ENCODE results near the gene SLC25A23. TPM values are rescaled to one million over a fixed set of nuclear protein-coding genes. Genes with fewer than 3 reads are reported as not detected.

Gene SLC25A23
- total RNA-seq, 2 donors from 2014 or later, result 58.8 to 69.2 TPM

DNA sequence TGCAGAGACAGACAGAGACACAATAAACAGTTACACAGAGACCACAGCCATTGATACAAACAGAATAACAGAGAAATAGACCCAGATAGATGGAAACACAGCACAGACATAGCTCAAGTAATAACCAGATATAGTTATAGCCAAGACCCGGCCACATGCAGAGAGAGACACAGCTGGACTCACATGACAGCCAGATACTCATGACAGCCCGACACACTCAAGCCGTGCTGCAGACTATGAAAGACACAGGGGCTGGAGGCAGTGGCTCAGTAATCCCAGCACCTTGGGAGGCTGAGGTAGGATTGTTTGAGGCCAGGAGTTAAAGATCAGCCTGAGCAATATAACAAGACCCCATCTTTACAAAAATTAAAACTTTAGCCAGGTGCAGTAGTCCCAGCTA lies 23.6 kb upstream of the SLC25A23 start:
- ATAC-seq (no peak), DNase-seq (no peak)
- intact Hi-C loops (cut with DNase I), result no loop called here

DNA sequence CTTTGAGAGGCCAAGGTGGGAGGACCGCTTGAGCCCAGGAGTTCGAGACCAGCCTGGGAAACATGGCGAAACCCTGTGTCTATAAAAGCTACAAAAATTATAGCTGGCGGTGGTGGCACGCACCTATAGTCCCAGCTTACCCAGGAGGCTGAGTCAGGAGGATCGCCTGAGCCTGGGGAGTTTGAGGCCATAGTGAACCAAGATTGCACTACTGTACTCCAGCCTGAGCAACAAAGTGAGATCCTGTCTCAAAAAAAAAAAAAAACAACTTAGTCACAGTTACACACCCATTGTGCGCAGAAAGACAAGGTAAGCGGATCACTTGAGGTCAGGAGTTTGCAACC lies 22.7 kb upstream of the SLC25A23 start:
- intact Hi-C loops (cut with DNase I), result no loop called here
- ATAC-seq, result no peak
- DNase-seq, result no peak

DNA sequence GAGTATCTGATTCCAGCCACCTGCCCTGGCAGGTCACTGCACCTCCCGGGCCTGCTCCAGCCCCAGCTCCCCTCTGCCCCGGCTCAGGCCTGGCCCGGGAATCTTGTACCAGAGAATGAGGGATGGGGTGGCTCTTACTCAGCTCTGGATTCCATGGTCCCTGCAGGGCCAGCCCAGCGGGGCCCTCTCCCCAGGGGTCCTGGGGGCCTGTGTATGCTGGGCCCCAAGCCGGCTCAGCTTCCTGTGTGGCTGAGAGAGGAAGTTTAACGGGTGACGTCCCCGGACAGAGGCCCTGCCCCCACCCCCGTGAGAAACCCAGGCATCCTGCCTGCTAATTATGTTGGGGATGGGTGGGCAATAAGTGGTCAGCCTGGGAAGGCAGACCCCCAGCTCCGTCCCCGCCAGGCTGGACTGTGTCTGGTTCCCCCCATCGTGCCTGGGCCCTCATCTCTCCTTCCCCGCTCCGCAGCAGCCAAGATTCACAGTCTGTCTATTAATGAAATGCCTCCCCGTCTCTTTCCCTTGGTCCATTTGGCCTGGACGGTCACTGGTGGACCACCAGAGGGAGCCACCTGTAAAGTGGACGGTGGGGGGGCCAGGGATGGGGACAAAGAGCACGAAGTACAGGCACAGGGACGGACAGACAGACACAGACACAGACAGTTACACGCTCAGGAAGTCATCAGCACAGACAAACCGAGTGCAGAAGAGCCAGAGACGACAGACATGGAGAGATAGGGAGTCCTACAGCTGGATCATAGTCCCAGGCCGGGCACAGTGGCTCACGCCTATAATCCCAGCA lies 22.1 kb upstream of the SLC25A23 start, which contains the start of gene DENND1C:
DENND1C (minus strand) TSS at position 247 of the 802 bp plus-strand sequence; CDS start at position 155, 92 bp downstream.
- DNase-seq (no peak), ATAC-seq (peak; percentile 64 to 70)
- intact Hi-C loops (cut with DNase I), result no loop called here

DNA sequence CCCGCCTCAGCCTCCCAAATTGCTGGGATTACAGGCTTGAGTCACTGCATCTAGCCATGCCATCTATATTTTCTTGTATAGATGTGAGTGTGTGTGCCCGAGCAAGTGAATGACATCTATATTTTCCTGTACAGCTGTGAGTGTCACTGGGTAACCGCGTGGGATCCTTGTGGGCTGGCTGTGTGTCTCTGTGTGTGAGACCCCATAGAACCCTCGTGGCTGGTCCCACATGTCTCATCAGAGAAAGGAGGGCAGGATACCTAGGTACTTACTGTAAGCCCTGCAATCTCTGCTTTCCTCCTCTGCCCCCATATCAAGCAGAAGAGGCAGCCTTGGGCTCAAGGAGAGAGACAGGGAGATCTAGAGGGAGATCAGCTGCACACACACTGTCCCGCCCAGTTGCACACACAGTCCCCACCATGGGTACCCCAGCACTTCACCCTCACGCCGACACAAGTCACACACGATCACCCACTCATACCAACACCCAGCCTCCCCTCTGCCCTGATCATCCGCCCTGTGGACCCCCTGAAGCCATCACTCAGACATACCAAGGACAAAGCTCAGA lies 21.3 kb upstream of the SLC25A23 start:
- ATAC-seq (no peak), DNase-seq (no peak)
- intact Hi-C loops (cut with DNase I), result no loop called here

DNA sequence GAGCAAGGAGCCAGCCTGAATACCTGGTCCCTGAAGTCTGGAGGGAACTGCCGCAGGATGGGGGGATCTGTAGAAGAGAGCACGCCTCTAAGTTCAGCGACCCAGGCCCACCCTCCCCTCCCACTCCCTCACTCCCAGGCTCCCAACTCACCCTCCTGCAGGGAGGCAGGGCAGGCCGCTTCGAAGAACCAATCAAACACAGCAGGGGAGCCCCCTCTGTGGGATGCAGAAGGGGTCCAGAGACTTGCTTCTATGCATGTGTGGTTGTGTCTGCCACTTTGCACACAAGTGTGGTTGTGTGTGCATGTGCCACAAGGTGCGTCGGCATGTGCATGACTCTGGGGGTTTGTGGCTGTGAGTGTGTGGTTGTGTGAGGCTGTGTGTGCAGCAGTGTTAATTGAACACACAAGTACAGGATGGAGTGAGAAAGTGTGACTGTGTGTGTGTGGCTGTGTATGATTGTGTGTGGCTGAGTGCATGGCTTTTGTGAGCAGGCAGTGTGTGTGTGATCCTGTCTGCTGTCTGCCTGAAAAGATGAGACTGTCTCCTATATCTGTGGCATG lies 20.3 kb upstream of the SLC25A23 start:
- intact Hi-C loops (cut with DNase I), result no loop called here
- DNase-seq (no peak), ATAC-seq (no peak)

DNA sequence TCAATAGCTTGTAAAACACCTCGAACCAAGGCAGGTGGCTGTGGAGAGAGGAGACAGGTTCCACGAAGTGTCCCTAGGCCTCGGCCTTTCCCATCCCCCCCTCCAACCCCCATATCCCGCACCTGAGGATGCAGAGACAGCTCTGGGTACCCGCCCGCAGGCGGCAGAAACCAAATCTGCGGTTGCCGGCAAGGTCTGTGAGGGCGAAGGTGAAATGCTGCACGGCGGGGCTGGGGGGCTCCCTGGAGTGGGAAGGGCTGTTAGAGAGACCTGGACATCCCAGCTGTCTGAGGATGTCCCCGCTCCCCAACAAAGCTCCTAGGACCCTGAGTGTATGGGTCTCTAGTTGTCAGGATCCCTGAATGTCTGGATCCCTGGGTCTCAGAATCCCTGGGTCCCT lies 19.2 kb upstream of the SLC25A23 start:
- intact Hi-C loops (cut with DNase I), result no loop called here
- no peak for ATAC-seq

DNA sequence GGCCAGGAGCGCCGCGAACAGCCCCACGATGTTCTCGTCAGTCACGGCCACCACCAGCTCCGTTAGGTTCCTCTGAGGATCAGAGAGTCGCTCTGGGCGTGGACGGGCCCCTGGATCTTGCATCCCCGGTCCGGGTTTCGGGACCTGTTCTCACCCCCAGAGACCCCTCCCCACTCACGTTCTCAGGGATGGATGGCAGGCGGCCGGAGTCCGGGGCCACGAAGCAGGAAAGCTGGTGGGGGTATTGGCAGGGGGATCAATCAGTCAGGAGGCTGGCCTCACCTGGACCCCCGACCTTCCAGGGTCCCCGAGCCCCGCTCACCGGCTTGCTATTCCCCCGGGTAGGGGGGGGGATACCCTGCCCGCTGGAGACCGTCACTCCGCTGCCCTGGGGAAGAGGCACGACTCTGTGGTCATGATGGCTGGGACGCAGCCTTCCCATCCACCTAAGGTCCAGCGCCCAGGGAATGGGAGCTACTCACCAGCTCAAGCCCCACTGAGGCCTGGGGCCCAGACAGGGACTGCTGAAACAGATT lies 17.4 kb upstream of the SLC25A23 start:
- no peak for DNase-seq
- intact Hi-C loops (cut with DNase I), result no loop called here
- no peak for ATAC-seq

More for the DNA sequence above, 19.2 kb upstream of the SLC25A23 start:
- DNase-seq, result no peak

DNA sequence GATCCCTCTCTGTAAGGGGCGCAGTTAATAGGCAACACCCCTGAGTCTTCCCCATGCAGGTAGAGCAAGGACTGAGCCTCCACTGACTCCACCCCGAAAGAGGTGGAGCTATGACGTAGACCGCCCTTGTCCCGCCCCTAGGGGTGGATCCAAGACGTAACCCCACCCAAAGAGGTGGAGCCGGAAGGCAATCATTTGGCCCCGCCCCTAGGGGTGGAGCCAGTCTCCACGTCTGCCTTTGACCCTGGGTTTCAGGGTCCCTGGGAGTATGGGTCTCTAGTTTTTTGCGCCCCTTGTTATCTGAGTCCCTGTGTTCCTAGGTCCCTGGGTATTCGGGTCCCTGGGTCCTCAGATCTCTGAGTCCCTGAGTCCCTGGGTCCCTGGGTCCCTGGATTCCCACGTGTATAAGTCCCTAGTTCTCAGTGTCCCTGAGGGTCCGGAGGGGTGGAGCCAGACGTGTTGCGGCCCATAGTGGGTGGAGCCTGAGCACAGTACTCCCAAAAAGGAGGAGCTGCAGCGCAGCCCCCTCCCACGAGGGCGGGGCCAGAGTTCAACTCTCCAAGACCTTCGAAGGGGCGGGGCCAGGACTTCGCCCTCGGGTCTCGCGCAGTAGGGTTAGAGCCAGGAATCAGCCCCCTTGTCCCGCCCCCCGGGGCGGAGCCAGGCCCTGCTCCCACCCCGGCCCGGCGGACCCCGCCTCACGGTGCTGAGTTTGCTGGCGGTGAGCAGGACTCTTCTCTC lies 16.7 kb upstream of the SLC25A23 start:
- peak; percentile 67 for DNase-seq
- intact Hi-C loops (cut with DNase I), result no loop called here
- ATAC-seq, result peak; percentile 42 to 76

DNA sequence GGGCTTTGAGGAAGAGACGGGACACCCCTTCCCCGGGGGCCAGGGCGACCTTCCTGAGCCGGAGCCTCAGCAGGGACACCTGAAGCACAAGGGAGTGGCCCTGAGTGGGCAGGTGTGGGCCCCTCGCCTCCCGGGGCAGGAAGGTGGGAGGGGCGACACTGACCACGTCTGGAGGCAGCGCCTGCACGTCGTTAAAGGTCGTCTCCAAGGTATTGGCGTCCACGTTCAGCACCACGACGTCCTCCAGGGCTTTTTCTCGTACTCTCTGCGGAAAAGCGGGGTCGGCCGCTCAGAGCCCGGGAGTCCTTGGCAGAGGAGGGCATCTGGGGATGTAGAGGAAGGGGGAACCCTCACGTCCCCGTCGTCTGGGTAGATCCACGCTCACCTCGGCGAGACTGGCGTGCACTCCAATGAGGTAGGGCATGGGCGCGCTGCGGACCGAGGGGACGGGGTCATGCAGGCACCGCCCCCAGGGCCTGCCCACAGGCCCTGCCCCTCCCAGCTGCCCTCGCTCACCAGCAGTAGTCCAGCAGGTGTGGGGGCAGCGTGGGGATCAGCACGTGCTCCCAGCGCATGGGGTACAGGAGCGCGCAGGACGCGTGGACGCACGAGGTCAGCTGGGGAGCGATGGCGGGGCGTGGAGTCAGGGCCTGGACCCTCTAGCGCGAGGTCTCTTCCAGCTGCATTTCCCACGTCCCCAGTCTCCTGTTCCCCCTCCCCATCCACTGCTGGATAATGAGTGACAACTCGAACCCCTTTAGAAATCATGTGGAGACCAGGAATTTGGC lies 15.9 kb upstream of the SLC25A23 start:
- no peak for ATAC-seq
- DNase-seq, result no peak
- intact Hi-C loops (cut with DNase I), result no loop called here

DNA sequence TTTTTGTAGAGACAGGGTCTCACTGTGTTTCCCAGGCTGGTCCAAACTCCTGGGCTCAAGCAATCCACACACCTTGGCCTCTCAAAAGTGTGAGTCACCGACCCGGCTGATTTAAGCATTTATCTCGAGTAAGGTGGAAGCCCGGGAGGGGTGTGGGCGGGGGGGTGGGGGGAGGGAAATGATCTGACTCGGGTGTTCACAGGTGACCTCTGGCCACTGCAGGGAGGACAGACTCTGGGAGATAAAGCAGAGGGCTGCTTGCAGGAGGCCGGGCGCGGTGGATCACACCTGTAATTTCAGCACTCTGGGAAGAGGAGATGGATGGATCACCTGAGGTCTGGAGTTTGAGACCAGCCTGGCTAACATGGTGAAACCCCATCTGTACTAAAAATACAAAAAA lies 14.1 kb upstream of the SLC25A23 start:
- DNase-seq (no peak), ATAC-seq (no peak)
- intact Hi-C loops (cut with DNase I), result no loop called here

DNA sequence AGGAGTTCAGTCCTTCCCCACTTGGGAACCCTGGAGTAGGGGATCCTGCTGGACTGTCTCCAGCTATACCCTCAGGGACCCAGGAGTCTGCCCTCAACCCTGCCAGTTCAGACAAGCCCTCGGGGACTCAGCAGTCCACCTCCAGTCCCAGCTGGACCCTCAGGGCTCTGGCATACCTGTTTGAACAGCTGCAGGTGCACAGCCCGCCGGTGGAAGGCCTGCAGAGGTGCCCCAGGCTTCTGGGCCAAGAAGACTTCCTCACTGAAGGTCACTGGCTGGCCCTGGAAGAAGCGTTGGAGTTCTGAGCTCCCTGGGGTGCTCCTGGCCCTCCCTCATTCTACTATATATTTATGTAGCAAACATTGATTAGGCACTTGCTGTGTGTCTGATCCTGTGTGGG lies 13.1 kb upstream of the SLC25A23 start:
- ATAC-seq (no peak), DNase-seq (no peak)
- intact Hi-C loops (cut with DNase I), result no loop called here

DNA sequence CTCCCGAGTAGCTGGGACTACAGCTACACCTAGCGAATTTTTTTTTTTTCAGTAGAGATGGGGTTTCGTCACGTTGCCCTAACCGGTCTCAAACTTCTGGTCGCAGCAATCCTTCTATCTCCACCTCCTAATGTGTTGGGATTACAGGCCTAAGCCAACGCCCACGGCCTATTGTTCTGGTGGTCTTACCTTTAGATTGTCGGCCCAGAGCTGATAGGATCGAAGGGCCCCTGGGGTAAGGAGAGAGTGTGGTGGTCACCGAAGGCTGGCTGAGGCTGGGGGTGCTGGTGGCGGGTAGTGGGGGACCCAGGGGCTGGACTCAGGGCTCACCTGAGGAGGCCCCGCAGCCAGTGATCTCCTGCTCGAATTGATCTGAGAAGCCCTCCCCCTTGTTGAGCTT lies 11.5 kb upstream of the SLC25A23 start:
- ATAC-seq (no peak), DNase-seq (no peak)
- intact Hi-C loops (cut with DNase I), result no loop called here

DNA sequence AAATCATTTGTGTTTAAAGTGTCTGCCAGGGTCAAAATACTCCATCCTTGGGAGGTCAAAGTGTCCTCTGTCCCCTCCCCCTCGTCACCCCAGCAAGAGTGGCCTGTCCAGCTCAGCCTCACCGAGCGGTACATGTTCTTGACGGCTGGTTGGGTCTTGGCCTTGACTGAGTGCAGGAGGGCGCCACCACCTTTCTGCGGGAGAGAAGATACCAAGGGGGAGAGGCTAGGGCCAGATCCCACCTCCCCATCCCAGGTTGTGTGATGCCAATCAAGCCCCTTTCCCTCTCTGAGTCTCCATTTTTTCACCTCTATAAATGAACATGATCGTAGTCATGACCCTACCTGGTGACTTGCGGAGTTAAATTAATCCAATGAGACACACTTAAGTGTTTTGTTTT lies 10.6 kb upstream of the SLC25A23 start:
- no peak for ATAC-seq
- intact Hi-C loops (cut with DNase I), result no loop called here
- DNase-seq, result no peak

DNA sequence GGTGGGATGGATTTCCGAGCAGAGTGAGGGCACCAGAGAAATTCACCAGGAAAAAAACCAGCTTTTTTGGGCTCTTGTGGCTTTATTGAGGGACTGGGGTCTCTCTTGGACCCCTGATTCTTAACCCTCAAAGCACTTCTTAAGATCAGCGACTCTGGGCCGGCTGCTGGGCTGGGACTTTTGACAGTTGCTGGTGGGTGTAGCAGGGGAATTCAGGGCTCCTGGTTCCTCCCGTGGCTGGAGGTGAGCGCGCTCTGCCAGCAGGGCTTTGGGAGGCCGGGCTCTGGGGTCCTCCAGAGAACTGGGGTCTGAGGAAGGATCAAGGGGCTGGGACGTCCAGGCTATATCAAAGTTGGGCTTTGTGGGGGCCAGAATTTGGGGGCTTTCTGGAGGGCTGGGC lies 7.8 kb upstream of the SLC25A23 start:
- no peak for ATAC-seq
- no peak for DNase-seq
- intact Hi-C loops (cut with DNase I), result no loop called here

DNA sequence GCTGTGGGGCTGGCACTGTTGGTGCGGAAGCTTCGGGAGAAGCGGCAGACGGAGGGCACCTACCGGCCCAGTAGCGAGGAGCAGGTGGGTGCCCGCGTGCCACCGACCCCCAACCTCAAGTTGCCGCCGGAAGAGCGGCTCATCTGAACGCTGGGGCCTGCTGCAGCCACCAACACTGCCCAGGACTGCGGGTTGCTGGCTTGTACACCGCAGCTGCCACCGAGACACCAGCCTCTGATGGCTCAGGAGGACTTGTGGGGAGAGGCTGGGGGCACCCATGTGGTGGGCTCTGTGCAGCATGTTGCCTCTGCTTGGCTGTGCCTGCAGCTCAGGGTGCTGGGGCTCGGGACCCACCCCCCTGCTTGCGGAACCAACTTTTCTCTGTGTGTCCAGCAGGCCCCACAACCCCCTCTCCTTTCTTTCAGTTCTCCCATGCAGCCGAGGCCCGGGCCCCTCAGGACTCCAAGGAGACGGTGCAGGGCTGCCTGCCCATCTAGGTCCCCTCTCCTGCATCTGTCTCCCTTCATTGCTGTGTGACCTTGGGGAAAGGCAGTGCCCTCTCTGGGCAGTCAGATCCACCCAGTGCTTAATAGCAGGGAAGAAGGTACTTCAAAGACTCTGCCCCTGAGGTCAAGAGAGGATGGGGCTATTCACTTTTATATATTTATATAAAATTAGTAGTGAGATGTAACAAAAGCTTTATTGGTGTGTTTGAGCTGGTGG lies 7.1 kb upstream of the SLC25A23 start:
- DNase-seq (no peak), ATAC-seq (no peak)
- intact Hi-C loops (cut with DNase I), result no loop called here

DNA sequence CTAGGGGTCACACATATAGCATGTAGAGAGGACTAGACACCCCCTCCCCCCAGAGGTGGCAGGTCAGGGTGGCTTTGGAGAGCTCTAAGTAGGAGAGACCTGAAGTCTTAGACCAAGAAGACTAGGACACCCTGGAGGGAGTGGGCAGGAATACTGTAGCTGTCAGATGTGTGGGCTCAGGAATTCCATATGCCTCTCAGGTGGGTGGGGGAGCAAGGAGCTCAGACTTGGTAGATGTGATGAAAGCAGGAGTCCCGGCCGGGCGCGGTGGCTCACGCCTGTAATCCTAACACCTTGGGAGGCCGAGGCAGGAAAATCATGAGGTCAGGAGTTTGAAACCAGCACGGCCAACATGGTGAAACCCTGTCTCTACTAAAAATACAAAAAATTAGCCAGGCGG lies 6.1 kb upstream of the SLC25A23 start:
- intact Hi-C loops (cut with DNase I), result no loop called here

DNA sequence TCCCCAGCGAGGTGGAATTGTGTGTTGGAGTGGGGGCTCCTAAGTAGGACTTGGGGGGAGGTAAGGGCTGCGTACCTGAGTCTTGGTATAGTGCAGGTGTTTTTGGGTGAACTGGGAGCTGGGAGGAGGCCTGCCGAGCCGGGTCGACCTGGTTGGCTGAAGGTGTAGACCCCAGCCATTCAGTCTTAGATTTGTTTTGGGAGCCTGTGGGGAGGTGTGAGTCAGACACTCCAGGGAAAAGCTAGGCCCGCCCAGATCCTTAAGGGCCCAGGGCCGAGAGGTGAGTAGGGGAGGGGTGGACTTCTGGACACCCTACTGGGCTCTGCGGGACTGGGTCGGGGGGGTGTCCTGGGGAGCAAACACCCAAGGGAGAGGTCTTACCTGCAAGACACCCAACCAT lies 5.4 kb upstream of the SLC25A23 start:
- intact Hi-C loops (cut with DNase I), result no loop called here
- DNase-seq (no peak), ATAC-seq (no peak)

More for the DNA sequence above, 6.1 kb upstream of the SLC25A23 start:
- DNase-seq (no peak), ATAC-seq (no peak)

DNA sequence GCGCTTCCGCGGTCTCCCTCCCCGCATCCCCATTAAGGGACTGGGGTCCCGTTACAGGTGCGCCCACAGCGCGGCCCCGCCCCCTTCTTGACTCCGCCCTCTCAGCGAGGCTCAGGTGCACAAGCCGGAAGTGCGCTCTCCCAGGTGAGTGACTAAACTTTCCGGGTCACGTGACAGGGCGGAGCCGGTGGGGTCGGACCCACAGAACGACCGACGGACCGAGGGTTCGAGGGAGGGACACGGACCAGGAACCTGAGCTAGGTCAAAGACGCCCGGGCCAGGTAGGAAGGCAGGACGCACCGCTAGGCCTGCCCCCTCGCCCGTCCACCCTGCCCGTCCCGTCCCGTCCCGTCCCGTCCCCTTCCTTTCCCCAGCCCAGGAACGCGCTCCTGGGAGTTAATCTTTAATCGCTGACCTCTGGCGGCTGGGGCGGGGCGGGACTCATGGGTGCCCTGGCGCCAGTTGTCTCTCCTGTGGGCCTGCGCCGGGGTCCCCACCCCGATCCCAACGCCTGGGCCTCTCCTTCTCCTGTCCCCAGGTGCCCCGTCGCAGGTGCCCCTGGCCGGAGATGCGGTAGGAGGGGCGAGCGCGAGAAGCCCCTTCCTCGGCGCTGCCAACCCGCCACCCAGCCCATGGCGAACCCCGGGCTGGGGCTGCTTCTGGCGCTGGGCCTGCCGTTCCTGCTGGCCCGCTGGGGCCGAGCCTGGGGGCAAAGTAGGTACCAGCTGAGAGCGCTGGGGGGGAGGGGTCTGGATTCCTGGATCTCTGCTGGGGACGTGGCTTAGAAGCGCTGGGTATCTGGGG lies 4.7 kb upstream of the SLC25A23 start, which contains the start of gene CRB3:
CRB3 (plus strand) TSS at position 202 of the 804 bp plus-strand sequence; CDS start at position 633, 431 bp downstream.
- ATAC-seq (no peak), DNase-seq (no peak)
- intact Hi-C loops (cut with DNase I), result no loop called here

Measured in left cardiac atrium (tissue), 4 donors.